Measurements from ENCODE around the gene CRTAP. TPM values are rescaled to one million over a fixed set of nuclear protein-coding genes. Genes with fewer than 3 reads are reported as not detected.

Gene CRTAP
- total and polyA plus RNA-seq, 7 experiments from 2014 or later, result 27.1 to 86.1 (median 46.4) TPM

DNA sequence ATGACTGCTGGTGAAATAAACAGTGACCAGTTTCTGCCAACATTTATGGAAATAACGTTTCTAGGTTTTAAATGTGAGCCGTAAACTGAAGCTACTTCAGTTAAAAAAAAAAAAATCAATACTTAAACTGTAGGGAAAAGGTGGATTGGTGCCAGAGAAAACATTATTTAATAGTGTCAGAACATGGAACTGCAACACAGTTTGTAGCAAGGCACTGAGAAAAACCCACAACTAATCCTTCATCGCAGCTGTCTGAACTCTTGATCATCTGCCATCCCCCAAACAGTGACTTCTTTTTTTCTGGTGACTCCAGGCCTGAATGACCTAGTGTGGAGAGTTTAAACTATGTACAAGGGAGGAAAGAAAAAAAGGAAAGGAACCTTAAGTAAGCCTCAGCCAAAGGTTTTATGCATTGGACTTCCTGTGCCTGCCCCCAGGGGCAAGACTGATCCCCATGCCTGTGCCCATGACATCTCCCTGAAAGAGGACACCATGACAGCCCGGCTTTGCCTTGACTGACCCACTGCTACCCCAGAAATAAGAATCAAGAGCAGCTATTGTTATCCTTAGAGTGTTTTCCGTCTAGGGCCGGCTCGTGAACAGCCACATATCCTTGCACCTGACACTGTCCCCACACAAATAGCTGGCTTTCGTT lies 33.1 kb downstream of the CRTAP start:
- Histone ChIP-seq H3K27ac (ENCODE audit: low read depth, low read length) (no peak overlapping the region), H3K27me3 (ENCODE audit: control insufficient read depth in 2 of 2, insufficient read depth in 2 of 2, low read length in 2 of 2) (no peaks in the 10 kb centered on the region), H3K4me1 (ENCODE audit: control insufficient read depth in 2 of 2, insufficient read depth in 2 of 2, low read length in 2 of 2) (no peaks in the 10 kb centered on the region), H3K4me3 (ENCODE audit: low read length) (no peak overlapping the region), H3K36me3 (ENCODE audit: control insufficient read depth in 2 of 3, insufficient read depth in 3 of 3, low read length in 3 of 3) (peaks cover 0 to 7% (median 0%) of the 10 kb centered on the region in 3 experiments), H3K9me3 (ENCODE audit: control insufficient read depth in 2 of 3, low read length in 3 of 3) (no peaks in the 10 kb centered on the region)
- ChIA-PET POLR2A (no interaction called here), CTCF (interaction anchor here (0.6 to 1.0 kb wide), 2 partner anchors 15 to 1285 kb away, joined by 3 to 4 read pairs; no protein-coding TSS in a partner anchor)
- DNase-seq (no peak), ATAC-seq (no peak)
- Mint-ChIP-seq H3K4me1 (peaks cover 0 to 8% (median 0%) of the 10 kb centered on the region in 7 donors), H3K27me3 (peaks cover 0 to 8% (median 2%) of the 10 kb centered on the region in 5 donors), H3K36me3 (peaks cover 2 to 29% (median 11%) of the 10 kb centered on the region in 5 donors), H3K4me3 (no peak overlapping the region), H3K9me3 (no peaks in the 10 kb centered on the region), H3K27ac (no peak overlapping the region)
- intact Hi-C loops (cut with micrococcal nuclease), result no loop called here

DNA sequence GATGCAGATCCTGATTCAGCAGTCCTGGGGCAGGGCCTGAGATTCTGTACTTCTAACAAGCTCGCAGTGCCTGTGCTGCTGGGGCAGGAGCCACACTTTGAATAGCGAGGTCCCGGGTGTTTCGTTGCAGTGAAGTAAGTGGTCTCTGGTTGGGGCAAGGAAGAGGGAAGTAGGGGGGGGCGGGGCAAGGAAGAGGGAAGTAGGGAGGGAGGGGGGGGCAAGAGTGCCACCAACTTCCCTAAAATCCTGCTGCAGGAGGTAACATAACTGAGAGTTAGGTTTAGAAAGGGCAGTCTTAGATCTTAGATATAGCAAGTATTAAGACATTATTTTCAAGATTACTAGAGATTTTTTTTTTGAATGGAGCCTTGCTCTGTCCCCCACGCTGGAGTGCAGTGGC lies 35.5 kb downstream of the CRTAP start:
- H3K4me3 Mint-ChIP-seq, result no peak overlapping the region
- intact Hi-C loops (cut with micrococcal nuclease), result no loop called here
- DNase-seq, result no peak
- ChIA-PET CTCF (no interaction called here), POLR2A (no interaction called here)
- H3K27ac ChIP-seq (ENCODE audit: low read depth, low read length), result no peak overlapping the region
- no peaks in the 10 kb centered on the region for H3K4me1 ChIP-seq (ENCODE audit: control insufficient read depth in 2 of 2, insufficient read depth in 2 of 2, low read length in 2 of 2)
- peaks cover 0 to 2% (median 0%) of the 10 kb centered on the region in 11 donors for H3K9me3 Mint-ChIP-seq
- H3K4me1 Mint-ChIP-seq, result peaks cover 0 to 6% (median 0%) of the 10 kb centered on the region in 7 donors
- peaks cover 0 to 8% (median 0%) of the 10 kb centered on the region in 5 donors for H3K36me3 Mint-ChIP-seq
- H3K27me3 ChIP-seq (ENCODE audit: control insufficient read depth in 2 of 2, insufficient read depth in 2 of 2, low read length in 2 of 2), result no peaks in the 10 kb centered on the region
- H3K27ac Mint-ChIP-seq, result no peak overlapping the region
- peak; percentile 48 for ATAC-seq
- no peaks in the 10 kb centered on the region for H3K36me3 ChIP-seq (ENCODE audit: control insufficient read depth in 2 of 3, insufficient read depth in 3 of 3, low read length in 3 of 3)
- H3K27me3 Mint-ChIP-seq, result peaks cover 6 to 17% (median 12%) of the 10 kb centered on the region in 5 donors
- H3K9me3 ChIP-seq (ENCODE audit: control insufficient read depth in 2 of 3, low read length in 3 of 3), result no peaks in the 10 kb centered on the region
- H3K4me3 ChIP-seq (ENCODE audit: low read length), result no peak overlapping the region

DNA sequence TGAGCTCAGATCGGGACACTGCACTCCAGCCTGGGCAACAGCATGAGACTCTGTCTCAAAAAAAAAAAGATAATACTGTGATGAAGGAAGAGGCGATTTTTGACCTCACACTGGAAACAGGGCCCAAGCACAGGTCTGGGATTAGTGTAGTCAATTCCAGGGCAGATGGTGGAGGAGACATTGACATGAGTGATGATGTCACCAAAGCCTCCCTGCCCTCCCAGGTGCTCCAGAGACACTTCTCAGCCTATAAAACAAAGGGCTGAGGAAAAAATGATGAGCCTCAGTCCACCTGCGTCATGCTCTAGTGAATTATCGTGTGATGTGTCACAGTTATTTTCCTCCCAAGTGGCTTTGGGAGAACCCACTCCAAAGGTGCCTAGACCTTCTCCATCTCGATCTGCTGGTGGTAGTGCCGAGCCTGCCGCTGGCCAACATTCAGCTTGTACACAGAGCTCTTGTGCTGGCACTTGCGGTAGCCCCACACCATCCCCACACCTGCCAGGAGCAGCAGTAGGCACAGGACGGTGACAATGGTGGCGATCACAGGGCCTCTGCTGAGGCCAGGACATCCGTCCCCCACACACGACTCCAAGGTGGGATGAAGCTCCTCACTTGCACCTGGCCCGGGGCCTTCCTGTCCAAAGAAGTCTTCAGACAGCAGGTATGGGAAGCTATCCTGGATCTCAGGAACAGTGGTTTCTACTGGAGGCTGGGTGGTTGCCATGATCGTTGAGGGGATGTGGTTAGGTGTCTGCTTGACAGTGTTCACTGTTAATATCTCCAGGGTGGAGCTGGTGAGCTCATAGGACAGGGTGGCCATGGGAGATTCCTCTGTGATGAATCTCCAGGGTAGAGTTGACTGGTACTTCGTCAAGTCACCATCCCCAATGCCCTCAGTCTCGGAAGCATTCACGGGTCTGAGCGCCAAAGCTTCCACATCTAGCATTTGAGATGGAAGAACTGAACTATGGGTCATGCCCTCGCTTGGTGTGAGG lies 38.8 kb downstream of the CRTAP start:
- H3K27ac ChIP-seq (ENCODE audit: low read depth, low read length), result no peak overlapping the region
- no peak overlapping the region for H3K4me3 Mint-ChIP-seq
- no peaks in the 10 kb centered on the region for H3K36me3 ChIP-seq (ENCODE audit: control insufficient read depth in 2 of 3, insufficient read depth in 3 of 3, low read length in 3 of 3)
- no peak overlapping the region for H3K4me3 ChIP-seq (ENCODE audit: low read length)
- no peaks in the 10 kb centered on the region for H3K36me3 Mint-ChIP-seq
- ChIA-PET CTCF (no interaction called here), POLR2A (no interaction called here)
- ATAC-seq, result no peak
- peaks cover 12 to 38% (median 16%) of the 10 kb centered on the region in 5 donors for H3K27me3 Mint-ChIP-seq
- intact Hi-C loops (cut with micrococcal nuclease), result no loop called here
- H3K9me3 Mint-ChIP-seq, result peaks cover 0 to 2% (median 0%) of the 10 kb centered on the region in 11 donors
- no peaks in the 10 kb centered on the region for H3K27me3 ChIP-seq (ENCODE audit: control insufficient read depth in 2 of 2, insufficient read depth in 2 of 2, low read length in 2 of 2)
- no peak for DNase-seq
- no peaks in the 10 kb centered on the region for H3K4me1 ChIP-seq (ENCODE audit: control insufficient read depth in 2 of 2, insufficient read depth in 2 of 2, low read length in 2 of 2)
- no peaks in the 10 kb centered on the region for H3K9me3 ChIP-seq (ENCODE audit: control insufficient read depth in 2 of 3, low read length in 3 of 3)
- H3K4me1 Mint-ChIP-seq, result peaks cover 0 to 6% (median 0%) of the 10 kb centered on the region in 7 donors
- no peak overlapping the region for H3K27ac Mint-ChIP-seq

DNA sequence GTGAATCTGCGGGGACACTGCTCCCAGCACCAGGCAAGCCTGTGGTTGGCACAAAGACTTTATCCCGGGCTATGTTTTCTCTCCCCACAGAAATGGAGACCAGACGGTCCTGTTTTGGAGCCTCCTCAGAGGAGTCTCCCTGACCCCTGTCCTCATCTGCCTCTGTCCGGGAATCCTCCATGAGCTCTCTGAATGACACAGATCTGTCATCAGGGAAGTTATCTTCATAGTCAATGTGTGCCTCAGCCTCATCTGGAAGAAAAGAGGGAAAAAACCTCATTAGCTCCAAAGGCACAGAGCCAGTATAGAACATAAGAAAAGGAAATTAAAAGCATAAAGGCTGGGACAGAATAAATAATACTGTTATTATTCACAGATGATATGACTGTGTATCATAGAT lies 40.0 kb downstream of the CRTAP start:
- Histone ChIP-seq H3K36me3 (ENCODE audit: control insufficient read depth in 2 of 3, insufficient read depth in 3 of 3, low read length in 3 of 3) (no peaks in the 10 kb centered on the region), H3K4me3 (ENCODE audit: low read length) (no peak overlapping the region), H3K27ac (ENCODE audit: low read depth, low read length) (no peak overlapping the region), H3K27me3 (ENCODE audit: control insufficient read depth in 2 of 2, insufficient read depth in 2 of 2, low read length in 2 of 2) (no peaks in the 10 kb centered on the region), H3K9me3 (ENCODE audit: control insufficient read depth in 2 of 3, low read length in 3 of 3) (no peaks in the 10 kb centered on the region), H3K4me1 (ENCODE audit: control insufficient read depth in 2 of 2, insufficient read depth in 2 of 2, low read length in 2 of 2) (no peaks in the 10 kb centered on the region)
- ChIA-PET CTCF (no interaction called here), POLR2A (no interaction called here)
- DNase-seq, result no peak
- Mint-ChIP-seq H3K27me3 (peaks cover 9 to 45% (median 22%) of the 10 kb centered on the region in 5 donors), H3K36me3 (no peaks in the 10 kb centered on the region), H3K27ac (no peak overlapping the region), H3K4me1 (peaks cover 0 to 5% (median 0%) of the 10 kb centered on the region in 7 donors), H3K9me3 (peaks cover 0 to 2% (median 0%) of the 10 kb centered on the region in 11 donors), H3K4me3 (no peak overlapping the region)
- no peak for ATAC-seq
- intact Hi-C loops (cut with micrococcal nuclease), result no loop called here

DNA sequence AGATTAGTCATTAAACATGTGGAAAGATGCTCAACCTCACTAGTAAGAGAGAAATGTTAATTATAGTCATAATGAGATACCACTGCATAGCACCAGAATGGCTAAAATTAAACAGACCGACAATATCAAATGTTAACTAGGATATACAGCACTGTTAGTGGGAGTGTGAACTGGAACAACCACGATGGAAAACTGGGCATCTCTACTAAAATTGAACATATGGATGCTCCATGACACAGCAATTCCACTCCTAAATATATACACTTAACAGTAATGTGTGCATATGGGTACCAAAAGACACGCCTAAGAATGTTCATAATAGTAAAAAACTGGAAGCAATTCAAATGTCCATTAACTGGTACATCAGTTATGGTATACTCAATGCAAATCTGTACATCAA lies 41.5 kb downstream of the CRTAP start:
- no peak overlapping the region for H3K4me3 ChIP-seq (ENCODE audit: low read length)
- DNase-seq (no peak), ATAC-seq (no peak)
- ChIA-PET CTCF (no interaction called here), POLR2A (no interaction called here)
- H3K27me3 ChIP-seq (ENCODE audit: control insufficient read depth in 2 of 2, insufficient read depth in 2 of 2, low read length in 2 of 2), result no peaks in the 10 kb centered on the region
- H3K4me1 Mint-ChIP-seq, result peaks cover 0 to 3% (median 0%) of the 10 kb centered on the region in 7 donors
- H3K36me3 Mint-ChIP-seq, result no peaks in the 10 kb centered on the region
- no peaks in the 10 kb centered on the region for H3K36me3 ChIP-seq (ENCODE audit: control insufficient read depth in 2 of 3, insufficient read depth in 3 of 3, low read length in 3 of 3)
- no peaks in the 10 kb centered on the region for H3K4me1 ChIP-seq (ENCODE audit: control insufficient read depth in 2 of 2, insufficient read depth in 2 of 2, low read length in 2 of 2)
- H3K27me3 Mint-ChIP-seq, result peaks cover 13 to 54% (median 28%) of the 10 kb centered on the region in 5 donors
- no peak overlapping the region for H3K4me3 Mint-ChIP-seq
- H3K9me3 ChIP-seq (ENCODE audit: control insufficient read depth in 2 of 3, low read length in 3 of 3), result no peaks in the 10 kb centered on the region
- H3K9me3 Mint-ChIP-seq, result peaks cover 0 to 2% (median 0%) of the 10 kb centered on the region in 11 donors
- intact Hi-C loops (cut with micrococcal nuclease), result no loop called here
- no peak overlapping the region for H3K27ac ChIP-seq (ENCODE audit: low read depth, low read length)
- no peak overlapping the region for H3K27ac Mint-ChIP-seq

DNA sequence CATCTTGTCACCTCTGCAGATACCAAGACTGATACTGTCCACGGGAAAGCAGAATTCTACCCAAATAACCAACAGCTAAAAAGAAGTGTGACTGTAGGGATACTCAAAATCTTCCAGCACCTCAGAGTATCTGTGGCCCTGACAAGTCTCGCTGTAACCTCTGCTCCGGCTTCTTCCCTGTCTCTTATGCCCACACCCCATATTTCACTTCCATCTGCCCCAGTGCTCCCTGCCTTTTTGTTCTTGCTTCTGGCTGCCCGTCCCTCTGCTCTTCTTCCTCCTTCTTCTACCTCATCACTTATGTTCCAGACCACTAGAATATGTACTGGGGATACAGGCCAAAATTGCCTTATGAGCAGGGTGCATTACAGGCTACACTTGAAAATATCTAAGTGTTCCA lies 45.4 kb downstream of the CRTAP start:
- POLR2A ChIA-PET, result no interaction called here
- H3K36me3 Mint-ChIP-seq, result no peaks in the 10 kb centered on the region
- CTCF ChIA-PET, result no interaction called here

More for the DNA sequence above, 45.4 kb downstream of the CRTAP start:
- no peak for DNase-seq
- no peak for ATAC-seq
- H3K36me3 ChIP-seq (ENCODE audit: control insufficient read depth in 2 of 3, insufficient read depth in 3 of 3, low read length in 3 of 3), result no peaks in the 10 kb centered on the region
- intact Hi-C loops (cut with micrococcal nuclease), result no loop called here
- no peaks in the 10 kb centered on the region for H3K27me3 ChIP-seq (ENCODE audit: control insufficient read depth in 2 of 2, insufficient read depth in 2 of 2, low read length in 2 of 2)
- H3K4me3 ChIP-seq (ENCODE audit: low read length), result no peak overlapping the region
- no peaks in the 10 kb centered on the region for H3K9me3 Mint-ChIP-seq
- H3K4me1 ChIP-seq (ENCODE audit: control insufficient read depth in 2 of 2, insufficient read depth in 2 of 2, low read length in 2 of 2), result no peaks in the 10 kb centered on the region
- no peaks in the 10 kb centered on the region for H3K9me3 ChIP-seq (ENCODE audit: control insufficient read depth in 2 of 3, low read length in 3 of 3)
- H3K4me3 Mint-ChIP-seq, result no peak overlapping the region
- no peaks in the 10 kb centered on the region for H3K4me1 Mint-ChIP-seq
- H3K27ac ChIP-seq (ENCODE audit: low read depth, low read length), result no peak overlapping the region
- H3K27ac Mint-ChIP-seq, result peak overlapping the region in 1 of 9 donors; percentile 0
- peaks cover 22 to 56% (median 33%) of the 10 kb centered on the region in 5 donors for H3K27me3 Mint-ChIP-seq
